Coronary artery (tissue), 2 donors: ENCODE measurements around the gene MAGOHB.

Experiments used
- DNase-seq: peaks from one replicate; pipeline ENCODE4 v3.0.0-alpha.2; 2017; ENCODE audit warnings: low spot score
- H3K27ac ChIP-seq, 2 donors: fragments of 200-600 bp; sonication (generic); one replicate each; pipeline ENCODE4 v1.5.1; 2016 to 2019
- H3K4me3 ChIP-seq: fragments of 200-600 bp; sonication (generic); 2 replicates; pipeline ENCODE4 v1.5.1; 2016; ENCODE audit warnings: mild to moderate bottlenecking, moderate library complexity
- TF ChIP-seq, protein P1 (sequence below): fragments of 200-600 bp; sonication (generic); IDR thresholded peaks from one replicate; pipeline ENCODE4 v1.5.1; 2019; ENCODE audit warnings: antibody characterized with exemption

The MAGOHB gene

DNA sequence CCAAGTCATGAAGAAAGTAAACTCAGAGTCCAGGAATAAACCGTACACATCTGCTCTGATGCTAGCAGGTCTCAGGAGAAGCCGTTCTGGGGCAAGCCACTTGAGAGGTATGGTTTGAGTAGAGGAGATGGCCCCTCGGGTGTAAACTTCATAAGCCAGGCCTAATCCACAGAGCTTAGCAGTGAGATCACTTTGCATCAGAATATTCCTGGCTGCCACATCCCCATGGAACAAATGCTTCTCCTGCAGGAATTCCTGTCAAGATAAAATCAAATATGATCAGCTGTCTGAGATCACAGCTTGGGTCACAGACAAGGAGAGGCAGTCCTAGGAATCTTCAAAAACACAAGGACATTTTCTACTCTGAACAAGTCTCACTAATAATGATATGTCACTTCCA is 11.2 kb upstream of the MAGOHB start:
- DNase-seq = no peak
- Histone ChIP-seq H3K4me3 (no peak overlapping the region), H3K27ac (no peak overlapping the region)
- TF ChIP-seq, protein P1, sequence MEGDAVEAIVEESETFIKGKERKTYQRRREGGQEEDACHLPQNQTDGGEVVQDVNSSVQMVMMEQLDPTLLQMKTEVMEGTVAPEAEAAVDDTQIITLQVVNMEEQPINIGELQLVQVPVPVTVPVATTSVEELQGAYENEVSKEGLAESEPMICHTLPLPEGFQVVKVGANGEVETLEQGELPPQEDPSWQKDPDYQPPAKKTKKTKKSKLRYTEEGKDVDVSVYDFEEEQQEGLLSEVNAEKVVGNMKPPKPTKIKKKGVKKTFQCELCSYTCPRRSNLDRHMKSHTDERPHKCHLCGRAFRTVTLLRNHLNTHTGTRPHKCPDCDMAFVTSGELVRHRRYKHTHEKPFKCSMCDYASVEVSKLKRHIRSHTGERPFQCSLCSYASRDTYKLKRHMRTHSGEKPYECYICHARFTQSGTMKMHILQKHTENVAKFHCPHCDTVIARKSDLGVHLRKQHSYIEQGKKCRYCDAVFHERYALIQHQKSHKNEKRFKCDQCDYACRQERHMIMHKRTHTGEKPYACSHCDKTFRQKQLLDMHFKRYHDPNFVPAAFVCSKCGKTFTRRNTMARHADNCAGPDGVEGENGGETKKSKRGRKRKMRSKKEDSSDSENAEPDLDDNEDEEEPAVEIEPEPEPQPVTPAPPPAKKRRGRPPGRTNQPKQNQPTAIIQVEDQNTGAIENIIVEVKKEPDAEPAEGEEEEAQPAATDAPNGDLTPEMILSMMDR = no peak

DNA sequence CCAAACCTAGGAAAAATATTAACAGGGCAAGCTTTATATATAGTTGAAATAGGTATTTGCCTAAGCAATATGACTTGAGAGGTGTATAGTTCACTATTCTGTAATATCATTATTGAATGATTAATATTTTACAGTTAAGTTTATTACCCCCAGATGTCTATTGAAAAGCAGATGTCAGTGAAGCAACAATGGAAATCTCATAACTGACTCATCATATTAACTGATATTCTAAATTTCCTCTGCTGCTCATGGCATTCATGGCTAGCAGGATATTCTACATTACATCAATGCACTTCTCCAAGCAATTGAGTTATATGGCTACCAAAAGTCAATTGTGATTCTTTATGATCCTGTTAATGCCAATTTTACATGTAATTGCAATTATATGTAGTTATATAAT is 9.7 kb upstream of the MAGOHB start:
- TF ChIP-seq, protein P1 = no peak
- DNase-seq = no peak
- no peak overlapping the region for H3K27ac ChIP-seq
- H3K4me3 ChIP-seq = no peak overlapping the region

DNA sequence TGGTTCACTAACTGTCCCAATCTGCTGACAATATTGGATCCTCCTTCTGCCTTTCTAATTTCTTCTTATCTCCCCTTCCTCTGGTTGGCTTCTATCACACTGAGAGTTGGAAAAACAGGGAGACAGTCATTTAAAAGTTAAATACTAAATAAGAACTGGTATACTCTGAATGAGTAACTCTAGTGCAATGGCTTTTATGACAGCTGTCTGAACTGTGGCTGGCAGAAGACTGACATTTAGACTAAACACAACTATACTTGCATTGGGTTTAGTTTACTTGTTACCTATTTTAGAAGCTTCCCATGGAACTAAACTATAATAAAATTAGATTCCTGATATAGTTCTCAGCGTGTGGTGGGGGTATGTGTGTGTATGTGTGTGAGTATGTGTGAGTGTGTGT is 7.9 kb upstream of the MAGOHB start:
- no peak overlapping the region for H3K4me3 ChIP-seq
- TF ChIP-seq, protein P1 = no peak
- no peak overlapping the region for H3K27ac ChIP-seq
- DNase-seq = no peak

DNA sequence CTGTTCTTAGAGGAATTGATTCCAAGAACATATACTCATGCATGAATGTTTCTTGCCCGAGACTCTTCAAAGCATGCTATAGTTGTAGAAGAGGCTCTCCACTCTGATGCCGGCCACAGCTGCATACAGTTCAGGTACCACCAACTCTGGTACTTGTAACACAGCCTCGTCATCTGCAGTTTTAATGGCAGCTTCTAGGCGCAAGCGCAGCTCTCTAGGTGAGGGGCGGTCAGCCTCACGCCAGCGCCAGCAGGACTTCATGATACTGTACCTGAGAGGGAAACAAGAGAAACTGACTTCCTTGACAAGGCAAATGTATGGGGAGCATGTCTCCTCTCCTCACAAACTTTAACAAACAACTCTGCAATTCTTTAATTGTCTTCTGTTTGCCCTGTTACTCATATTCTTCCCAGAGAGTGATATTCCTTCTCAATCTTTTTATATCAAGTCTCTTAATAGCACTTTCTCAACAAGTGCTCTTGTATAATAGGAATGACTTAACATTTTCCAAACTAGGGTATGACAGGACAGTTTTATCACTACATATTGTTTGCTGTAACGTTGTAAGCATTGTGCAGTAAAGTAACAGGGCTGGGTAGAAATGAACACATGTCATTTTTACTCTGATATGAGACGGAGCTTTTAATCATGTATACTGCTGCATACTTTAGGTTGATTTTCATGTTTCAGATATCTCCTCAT is 6.8 kb upstream of the MAGOHB start:
- Histone ChIP-seq H3K27ac (no peak overlapping the region), H3K4me3 (no peak overlapping the region)
- TF ChIP-seq, protein P1 = no peak
- no peak for DNase-seq

DNA sequence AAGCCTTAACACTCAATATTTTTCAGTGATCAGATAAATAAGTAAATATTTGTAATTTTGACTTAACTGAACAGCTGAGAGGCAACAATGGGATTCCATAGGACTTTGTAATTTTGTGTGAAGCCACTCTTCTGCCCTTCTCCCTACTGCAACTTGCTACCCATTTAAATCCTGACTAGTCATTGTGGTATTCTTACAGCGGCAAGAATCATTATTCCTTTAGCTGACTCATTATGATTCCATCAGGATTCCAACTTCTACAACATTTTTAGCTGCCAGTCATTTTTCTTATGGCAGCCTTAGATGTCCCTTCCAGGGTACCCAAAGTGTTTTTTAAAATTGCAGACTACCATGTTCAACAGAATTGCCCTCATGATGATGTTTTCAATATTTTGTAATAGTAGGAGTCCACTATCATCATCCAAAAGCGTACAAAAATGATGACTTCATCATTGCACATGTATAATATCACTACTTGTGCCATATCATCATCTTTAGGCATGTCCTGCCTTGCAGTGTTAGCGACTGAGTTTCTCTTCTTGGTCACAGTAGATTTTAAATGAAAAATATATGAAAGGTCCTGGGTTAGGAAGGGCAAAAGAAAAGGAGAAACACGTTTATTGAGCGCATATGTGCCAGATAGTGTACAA is 5.1 kb upstream of the MAGOHB start:
- DNase-seq = no peak
- TF ChIP-seq, protein P1 = no peak
- no peak overlapping the region for H3K27ac ChIP-seq
- H3K4me3 ChIP-seq = no peak overlapping the region

DNA sequence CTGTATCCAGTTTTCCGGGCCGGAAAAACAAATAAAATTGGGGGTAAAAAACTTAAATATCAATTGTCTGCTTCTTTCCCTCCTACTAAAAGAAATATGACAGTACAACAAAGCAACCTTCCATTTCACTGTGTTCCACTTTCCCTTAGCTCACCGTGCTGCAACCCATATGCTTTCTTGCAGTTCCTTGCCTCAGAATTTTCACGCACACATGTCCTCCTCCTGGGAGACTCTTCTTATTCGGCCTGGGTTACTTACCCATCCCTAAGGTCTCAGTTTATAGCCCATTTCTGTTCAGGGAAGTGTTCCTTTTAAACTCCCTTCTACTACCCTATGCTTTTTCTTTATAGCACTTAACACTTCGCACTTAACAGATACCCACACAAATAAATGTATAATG is 4.5 kb upstream of the MAGOHB start:
- H3K27ac ChIP-seq = no peak overlapping the region
- TF ChIP-seq, protein P1 = no peak
- no peak for DNase-seq
- H3K4me3 ChIP-seq = no peak overlapping the region

DNA sequence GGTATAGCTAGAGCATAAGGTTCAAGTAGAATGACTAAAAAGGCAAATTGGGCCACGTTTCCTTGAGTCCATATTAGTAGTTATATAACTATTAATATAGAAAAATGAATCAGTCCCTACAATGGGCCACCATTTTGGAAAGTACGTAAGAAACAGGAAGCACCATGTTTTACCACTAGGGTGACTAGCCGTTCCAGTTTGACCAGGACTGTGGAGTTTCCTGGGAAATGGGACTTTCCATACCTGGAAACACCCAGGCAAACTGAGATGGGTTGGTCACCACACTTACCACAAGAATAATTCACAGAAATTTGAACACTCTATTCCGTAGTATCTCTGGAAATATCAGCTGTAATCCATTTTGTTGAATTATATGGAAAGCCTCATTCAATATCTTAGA is 2.1 kb upstream of the MAGOHB start:
- TF ChIP-seq, protein P1 = no peak
- H3K27ac ChIP-seq = no peak overlapping the region
- no peak for DNase-seq
- no peak overlapping the region for H3K4me3 ChIP-seq
